ENCODE results near the gene EDEM3.
"Not testable (repeated sequence)": the region's sequence is repeated elsewhere in the genome, so short reads cannot be mapped to it uniquely, and the experiment has no call there.

Gene EDEM3

DNA sequence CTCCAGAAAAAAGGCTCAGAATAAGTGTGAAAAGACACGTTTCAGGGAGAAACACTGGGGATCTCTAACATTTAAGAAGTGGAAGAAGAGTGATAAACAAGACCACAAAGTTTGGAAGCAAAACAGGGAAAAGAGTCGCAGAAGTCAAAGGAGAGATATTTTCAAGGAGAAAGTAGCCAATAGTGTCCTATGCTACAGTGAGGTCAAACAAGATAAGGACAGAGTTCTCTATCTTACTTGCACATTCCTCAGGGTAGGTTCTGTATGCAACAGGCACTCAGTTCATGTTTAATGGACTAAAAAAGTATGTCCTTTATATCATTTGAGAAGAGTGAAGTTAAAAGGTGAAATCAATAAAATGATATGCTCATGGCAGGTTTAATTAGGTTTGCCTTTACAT lies 13.8 kb upstream of the EDEM3 start:
- no peak for DNase-seq (ENCODE audit: low read depth in 3 of 3)

DNA sequence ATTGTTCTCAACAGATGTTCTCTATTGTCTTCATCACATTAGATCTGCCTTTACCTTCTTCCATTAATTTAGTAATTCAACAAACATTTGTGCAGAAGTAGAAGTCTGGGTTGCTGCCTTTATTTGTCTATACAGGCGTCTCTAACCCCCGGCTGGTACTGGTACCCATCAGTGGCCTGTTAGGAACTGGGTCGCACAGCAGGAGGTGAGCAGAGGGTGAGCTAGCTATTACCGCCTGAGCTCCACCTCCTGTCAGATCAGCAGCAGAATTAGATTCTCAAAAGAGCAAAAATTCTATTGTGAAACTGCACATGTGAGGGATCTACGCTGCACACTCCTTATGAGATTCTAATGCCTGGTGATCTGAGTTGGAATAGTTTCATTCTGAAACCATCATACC lies 12.9 kb upstream of the EDEM3 start:
- no peak for DNase-seq (ENCODE audit: low read depth in 3 of 3)

DNA sequence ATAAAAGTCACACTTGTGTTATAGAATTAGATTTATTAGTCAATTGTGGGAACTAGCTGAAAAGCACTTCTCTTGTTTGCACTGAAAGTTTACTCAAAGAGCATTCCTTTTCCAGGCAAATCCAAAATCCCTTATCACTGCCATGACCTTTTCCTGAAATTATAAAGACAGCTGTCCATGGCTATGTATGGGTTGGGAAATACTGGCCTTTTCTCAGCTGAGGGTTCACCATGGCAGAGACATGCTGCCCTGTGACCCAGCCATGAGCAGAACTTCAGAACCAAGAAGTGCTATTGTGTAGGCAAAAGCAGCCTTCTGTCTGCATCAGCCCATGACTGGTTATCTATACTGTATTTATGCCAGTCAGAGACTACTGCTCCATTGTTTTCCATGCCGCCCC lies 9.8 kb upstream of the EDEM3 start:
- DNase-seq (ENCODE audit: low read depth in 3 of 3), result no peak

DNA sequence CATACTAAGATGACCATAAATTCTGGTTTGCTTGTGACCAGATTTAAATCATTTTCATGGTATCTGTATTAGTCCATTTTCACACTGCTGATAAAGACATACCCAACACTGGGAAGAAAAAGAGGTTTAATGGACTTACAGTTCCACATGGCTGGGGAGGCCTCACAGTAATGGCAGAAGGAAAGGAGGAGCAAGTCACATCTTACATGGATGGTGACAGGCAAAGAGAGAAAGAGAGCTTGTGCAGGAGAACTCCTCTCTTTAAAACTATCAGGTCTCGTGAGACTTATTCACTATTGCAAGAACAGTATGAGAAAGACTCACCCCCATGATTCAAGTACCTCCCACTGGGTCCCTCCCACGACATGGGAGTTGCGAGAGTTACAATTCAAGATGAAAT lies 8.9 kb upstream of the EDEM3 start:
- DNase-seq (ENCODE audit: low read depth in 3 of 3), result not testable (repeated sequence)

DNA sequence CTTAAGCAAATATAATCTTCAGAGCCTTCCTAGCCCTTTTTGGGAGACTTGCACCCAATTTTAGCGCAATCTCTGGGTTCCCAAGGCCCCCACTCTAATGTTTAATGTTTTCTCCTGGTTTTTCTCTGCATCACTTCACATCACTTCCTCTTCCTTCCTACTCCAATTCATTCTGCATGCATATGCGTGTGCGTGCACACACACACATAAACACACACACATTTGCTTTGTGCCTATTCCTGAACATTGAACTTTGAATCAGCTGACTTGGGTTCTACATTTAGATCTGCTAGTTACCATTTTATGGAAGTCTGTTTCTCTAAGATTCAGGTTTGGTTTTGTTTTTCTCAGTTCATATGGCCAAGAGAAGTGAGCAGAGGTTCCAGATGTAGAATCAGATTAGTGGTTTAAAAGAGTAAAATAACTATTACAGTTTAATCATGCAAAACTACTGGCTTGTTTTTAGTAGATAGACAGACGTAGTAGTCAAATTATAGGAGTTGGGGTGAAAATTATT lies 7.4 kb upstream of the EDEM3 start:
- no peak for DNase-seq (ENCODE audit: low read depth in 3 of 3)

DNA sequence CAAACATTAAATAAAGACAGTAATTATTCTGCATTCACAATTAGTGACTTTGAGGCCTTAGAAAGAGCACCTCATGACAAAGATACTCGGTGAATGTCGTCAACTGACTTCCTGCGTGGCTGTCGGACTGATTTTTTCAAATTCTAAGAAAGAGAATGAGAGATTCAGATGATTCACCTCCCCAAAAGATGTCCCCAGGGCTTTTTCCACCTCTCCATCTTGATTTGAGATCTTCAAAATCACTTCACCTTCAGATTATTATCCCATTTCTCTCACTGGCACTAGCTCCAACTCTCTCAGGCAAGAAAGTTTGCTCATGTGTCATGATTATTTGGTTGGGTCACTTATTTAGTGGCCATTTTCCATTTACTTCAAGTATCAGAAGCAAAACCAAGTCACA lies 5.0 kb upstream of the EDEM3 start:
- no peak for DNase-seq (ENCODE audit: low read depth in 3 of 3)

DNA sequence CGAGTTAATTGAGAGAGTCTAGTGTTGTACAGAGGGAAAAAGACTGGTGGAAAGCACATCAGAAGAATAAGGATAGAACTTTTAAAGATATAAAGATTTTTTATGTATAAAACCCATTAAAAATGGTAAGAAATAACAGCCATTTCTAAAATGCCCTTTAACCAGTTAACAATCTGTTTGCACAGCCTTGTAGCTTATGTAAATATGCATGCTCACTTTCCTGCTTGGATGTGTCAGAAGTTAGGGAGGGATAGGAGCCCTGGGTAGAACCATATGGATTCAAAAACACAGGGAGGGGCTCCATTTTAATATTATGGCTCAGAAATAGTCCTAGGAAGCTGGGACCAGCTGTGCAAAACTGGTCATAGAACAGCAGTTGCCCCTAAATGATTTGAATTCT lies 4.5 kb upstream of the EDEM3 start:
- no peak for DNase-seq (ENCODE audit: low read depth in 3 of 3)

DNA sequence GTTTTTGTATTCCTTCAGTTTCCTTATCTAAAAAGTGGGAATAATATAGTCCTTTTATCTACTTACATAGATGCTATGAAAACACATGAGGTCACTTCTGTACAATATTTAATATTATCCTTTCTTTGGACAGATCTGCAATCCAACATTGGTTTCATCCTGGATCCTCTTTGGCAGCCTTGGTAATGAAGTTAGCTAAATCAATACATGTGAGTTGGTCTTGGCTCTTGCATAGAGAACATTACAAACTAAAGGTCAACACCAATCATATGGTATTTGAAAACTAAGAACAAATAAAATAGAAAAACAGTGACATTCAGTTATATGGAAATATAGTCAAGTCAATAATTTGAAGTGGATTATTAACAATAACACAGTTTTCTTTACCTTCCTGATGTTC lies 3.2 kb upstream of the EDEM3 start:
- no peak for DNase-seq (ENCODE audit: low read depth in 3 of 3)

DNA sequence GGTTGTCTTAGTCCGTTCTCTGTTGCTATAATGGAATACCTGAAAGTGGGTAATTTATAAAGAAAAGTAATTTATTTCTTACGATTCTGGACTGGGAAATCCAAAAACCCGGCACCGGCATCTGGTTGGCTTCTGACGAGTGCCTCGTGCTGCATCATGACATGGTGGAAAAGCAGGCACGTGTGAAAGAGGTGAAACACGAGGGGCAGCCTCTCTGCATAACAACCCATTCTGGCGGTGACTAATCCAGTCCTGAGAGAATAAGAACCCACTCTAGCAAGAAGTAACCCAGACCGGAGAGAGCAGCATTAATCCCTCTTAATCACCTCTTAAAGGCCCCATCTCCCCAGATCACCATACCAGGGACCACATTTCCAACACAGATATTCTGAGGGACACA lies 2.7 kb upstream of the EDEM3 start:
- no peak for DNase-seq (ENCODE audit: low read depth in 3 of 3)

DNA sequence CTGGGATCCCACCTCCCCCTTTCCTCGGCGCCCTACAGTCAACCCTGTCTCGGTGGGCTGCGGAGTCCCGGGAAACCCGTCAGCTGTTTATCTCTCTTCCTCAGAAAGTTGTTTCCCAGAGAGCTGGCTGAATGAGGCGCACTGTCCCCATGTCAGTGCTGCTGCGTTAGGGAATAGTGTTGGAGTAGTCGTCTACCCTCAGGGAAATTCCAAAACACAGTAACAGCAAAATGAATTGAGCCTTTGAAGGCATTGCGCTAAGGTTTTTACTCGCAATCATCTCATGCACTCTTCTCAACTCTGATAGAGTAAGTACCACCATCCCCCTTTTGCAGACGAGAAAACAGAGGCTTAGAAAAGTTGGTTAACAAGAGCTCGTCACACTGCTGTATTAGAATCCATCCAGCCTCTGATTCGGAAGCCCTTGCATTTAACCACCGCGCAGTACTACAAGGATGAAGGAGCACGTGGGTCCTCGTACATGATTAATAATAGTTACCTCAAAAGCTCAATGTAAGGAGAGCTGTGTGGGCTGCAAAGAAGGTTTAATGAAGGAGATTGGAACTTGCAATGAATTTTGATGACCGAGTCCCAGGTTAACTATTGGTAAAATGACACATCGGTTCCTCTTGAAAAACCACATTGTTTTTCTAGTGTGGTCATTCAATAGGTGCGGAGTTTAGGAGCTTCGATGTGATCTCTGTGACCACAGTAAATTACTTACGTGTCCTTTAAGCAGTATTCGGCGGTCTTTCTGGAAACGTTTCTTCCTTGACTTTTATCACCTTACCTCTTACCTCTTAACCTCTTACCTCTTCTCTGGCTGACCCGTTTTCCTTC lies 788 bp upstream of the EDEM3 start:
- DNase-seq (ENCODE audit: low read depth in 3 of 3), result peak in 2 of 3 experiments; percentile 4

DNA sequence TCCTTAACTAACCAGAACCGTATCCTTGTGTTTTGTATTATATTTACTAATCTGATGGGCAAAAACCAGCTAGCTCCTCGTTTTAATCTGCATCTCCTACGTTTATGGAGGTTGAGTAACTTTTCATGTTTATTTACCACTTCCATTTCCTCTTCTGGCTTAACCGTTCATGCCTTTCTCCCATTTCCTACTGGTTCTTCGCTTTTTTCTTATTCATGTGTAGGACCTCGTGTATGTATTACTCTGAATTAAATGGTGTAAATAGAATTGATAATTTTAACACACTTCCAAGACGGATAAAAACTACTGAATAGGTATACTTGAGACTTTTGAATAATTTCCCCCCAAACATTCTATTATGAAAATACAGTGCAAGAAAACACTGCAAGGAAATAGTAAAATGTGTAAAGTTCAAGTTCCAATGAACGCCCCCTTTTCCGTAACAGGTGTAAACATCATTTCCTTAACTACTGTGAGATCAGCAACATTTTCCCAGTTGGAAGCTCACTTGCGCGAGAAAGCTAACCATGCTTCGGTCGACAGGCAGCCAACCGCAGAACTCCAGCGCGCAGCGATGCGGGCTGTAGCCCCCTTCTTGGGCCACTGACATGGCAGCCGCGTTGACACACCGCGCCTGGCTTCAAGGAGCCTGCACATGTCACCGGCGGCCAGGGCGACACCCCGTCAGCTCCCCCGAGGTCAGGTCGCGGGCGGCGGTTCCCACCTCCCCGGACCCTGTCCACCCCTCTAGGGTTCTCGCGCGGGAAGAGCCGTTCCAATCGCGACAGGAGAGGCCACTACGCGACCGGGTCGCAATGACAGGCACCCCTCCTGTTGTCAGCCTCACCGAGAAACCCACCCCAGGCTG lies 816 bp downstream of the EDEM3 start:
- DNase-seq (ENCODE audit: low read depth in 3 of 3), result peak; percentile 7 to 35 (median 16)

DNA sequence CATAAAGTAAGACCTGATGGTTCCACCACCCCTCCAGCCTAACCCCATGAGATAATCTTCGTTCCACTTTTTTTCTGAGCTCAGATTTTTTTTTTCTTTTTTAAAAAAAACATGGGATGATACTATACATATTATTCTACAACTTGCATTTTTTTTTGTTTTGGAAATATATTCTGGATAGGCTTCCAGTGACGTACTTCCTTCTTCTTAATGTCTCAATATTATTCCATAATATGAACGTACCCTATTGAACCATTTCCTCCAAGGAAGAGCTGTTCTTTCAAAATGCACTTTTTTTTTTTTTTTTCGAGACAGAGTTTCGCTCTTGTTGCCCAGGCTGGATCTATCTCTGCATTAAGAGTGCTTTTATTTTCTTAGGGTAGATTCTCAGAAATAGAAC lies 1.5 kb downstream of the EDEM3 start:
- DNase-seq (ENCODE audit: low read depth in 3 of 3), result no peak

DNA sequence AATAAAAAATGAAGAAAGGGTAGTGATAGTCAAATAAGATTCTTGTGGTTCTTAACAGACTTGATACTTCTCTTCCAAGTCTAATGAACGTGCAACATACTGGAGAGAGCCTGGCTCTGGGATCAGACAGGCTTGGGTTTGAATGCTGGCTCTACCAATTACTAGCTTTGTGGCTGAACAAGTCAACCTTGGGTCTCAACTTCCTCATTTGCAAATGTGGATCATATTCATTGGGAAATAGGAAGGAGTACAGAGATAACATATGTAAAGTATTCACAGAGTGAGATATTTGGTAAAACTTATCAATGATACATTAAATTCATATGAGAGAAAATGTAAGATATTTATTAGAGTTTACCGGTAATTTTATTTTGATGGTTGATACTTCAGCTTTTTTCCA lies 2.0 kb downstream of the EDEM3 start:
- no peak for DNase-seq (ENCODE audit: low read depth in 3 of 3)

DNA sequence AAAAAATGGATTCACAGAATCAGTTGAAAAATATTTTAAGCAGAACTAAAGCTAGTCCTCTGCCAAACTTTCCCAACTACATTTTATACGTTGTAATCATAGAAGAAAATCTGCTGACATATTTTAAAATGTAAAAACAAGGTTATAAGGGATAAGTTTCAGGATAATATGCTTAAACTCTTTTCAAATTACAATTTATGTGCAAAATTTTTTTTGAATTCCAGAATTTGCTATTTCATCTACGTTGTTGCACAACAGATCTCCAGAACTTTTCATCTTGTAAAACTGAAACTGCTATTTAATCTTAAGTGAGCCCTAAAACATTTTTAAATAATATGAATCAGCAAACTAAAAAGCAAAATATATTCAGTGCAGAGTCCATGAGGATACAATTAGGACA lies 5.9 kb downstream of the EDEM3 start:
- no peak for DNase-seq (ENCODE audit: low read depth in 3 of 3)

DNA sequence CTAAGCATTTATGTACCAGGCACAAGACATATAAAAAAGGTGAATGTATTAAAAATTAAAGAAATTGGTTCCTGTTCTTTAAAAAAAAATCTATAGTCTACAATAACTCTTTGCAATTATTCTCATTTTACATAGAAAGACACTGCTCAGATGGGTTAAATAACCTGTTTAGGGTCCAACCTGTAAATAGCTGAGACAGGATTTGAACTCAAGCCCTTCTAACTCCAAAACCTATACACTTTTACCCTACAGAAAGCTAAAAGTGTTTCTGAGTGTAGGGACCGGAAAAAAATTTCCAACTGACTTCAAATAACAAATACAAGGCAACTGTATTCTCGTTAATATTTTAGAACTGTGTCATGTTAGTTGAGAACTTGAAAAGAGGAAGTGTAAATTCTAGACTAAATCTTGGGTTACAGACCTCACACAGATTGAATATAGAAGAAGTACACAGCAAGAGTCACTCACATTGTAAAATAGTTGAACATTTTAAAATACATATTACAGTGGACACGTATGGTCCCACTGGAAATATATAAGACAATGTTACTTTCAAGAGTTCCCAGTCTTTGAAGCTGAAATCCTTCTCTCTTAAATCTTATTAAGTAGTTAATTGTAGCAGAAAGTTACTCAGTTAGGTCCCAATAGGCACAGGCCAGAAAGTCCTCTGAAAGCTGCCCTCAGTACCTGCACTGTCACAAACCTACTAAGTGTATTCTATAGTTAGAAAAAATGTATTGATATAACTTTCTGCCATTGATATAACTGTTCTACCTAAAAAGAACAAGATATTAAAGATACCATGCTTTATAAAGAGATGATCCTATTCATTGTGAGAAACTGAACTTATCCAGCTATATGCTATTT lies 7.3 kb downstream of the EDEM3 start:
- DNase-seq (ENCODE audit: low read depth in 3 of 3), result no peak

DNA sequence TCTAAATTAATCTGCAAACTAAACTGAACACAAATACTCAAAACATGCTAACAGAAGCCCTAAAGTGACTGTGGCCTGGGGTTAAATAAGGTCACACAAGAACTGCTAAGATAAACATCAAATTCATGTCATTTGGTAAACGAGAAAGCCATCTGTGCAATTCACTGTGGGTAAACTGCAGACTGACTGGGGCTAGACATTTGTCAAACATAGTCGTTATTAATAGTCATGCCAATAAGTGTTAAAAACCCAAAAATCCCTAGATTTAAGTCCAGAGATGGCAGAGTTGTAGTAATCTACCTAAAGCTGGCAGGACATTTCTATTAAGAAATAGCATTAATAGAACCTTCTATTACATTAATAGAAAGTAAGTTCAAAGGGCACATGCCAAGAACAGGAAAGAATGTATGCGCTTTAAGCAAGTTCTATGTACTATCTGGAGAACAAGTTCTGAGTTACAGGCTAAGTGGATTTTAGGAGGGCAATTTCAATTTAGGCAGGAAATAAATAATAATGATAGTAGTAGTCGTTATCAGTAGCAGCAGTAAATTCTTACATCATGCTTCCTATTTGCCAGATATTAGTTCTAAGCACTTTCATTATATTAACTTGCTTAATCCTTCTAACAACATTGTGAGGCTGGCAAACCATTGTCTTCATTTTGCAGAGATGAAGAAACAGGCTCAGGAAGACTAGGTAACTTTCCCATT lies 8.6 kb downstream of the EDEM3 start:
- DNase-seq (ENCODE audit: low read depth in 3 of 3), result no peak

DNA sequence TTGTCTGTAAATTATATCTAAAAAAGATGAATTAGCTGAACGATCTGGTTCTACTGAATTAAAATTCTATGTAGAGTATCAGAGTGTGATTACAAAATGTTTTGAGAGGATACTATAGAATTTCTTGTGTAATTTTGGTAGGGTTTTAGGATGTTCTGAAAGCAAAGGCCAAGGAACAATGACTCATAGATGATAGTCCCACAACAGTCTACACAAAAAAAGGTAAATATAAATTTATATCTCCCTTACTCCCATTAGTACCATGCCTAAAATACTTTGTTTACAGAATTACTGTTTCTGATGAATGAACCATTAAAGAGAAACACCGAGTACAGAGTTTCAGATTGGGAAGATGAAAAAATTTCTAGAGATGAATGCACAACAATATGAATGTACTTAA lies 9.5 kb downstream of the EDEM3 start:
- no peak for DNase-seq (ENCODE audit: low read depth in 3 of 3)

DNA sequence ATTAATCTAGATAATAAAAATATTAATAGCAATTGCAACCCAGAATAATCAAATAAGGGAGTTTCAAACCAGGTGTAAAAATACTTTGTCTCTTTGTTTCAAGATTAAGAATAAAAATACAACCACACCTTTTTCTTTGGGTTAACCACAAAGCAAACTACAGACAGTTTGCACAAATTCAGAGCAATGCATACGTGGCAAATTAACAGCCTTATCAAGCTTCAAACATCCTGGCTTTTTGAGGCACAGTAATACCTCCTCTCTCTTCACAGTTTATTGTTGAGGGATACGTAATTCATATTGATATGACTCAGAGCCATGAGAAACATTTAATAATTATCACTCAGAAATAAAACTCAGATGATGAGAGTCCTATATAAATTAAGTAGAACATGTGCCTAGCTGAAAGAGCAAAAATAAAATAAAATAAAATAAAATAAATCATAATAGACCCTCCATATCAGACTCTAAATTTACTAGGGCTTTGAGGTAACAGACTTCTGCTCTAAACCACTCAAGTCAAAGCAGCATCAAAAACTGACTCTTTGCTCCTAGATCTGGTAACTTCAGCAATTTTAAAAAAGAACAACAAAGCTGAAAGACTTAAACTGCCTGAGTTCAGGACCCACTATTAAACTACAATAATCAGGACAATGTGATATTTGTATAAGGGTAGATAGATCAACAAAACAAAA lies 11.4 kb downstream of the EDEM3 start:
- no peak for DNase-seq (ENCODE audit: low read depth in 3 of 3)

DNA sequence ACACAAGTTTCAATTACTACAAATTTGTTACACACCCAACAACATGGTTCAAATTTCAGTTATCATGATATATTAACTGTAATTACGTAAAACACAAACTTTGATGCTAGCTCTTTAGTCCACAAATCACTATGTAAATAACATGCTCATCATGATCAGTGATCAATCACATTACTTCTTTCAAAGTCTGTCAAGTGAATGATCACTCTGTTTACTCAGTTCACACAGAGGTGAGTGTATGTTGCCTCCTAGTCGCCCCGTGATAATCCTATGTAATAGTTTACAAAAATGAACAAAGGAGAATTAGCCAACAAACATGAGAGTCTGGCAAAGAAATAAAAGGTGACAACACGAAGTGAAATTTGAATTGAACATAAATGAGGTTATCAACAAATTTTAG lies 14.3 kb downstream of the EDEM3 start:
- DNase-seq (ENCODE audit: low read depth in 3 of 3), result no peak

DNA sequence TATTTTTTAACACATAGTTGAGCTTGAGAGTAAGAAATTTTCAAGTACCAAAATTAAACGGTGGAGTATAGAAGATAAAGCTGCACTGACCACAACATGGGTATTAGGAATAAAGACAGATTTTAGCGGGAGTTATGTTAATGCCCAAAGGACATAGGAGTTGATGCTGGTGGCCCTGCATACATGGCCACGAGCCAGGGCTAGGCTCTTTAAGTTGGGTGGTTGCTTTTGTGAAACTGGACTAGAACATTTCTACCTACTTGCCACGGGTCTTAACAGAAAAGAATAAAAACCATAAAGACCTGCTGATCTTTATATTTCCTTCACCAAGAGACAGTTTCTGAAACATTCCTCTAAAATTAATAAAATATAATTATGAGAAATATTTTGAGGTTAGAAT lies 14.9 kb downstream of the EDEM3 start:
- no peak for DNase-seq (ENCODE audit: low read depth in 3 of 3)

DNA sequence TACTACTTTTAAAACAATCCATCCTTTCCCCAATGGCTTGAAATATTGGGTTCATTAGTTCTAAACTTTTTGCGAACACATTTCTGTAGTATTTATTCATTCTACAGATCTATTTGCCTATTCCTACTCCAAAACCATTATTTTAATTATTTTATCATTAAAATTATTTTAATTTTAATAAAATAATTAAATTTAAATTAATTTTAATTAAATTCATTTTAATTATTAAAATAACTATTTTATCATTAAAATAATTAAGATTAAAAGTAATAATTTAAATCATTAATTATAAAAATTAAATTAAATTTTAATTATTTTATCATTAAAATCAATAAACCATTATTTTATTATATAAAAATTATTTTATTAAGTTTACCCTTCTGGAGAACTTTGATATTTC lies 15.6 kb downstream of the EDEM3 start:
- no peak for DNase-seq (ENCODE audit: low read depth in 3 of 3)
